ENCODE data around the gene DNAJB12.
"Not testable (repeated sequence)": the region's sequence is repeated elsewhere in the genome, so short reads cannot be mapped to it uniquely, and the experiment has no call there.

The DNAJB12 gene

GRCh38 chr10:72315611-72316385, 38.9 kb downstream of the DNAJB12 start:
- DNase-seq, result peak; percentile 11

DNA sequence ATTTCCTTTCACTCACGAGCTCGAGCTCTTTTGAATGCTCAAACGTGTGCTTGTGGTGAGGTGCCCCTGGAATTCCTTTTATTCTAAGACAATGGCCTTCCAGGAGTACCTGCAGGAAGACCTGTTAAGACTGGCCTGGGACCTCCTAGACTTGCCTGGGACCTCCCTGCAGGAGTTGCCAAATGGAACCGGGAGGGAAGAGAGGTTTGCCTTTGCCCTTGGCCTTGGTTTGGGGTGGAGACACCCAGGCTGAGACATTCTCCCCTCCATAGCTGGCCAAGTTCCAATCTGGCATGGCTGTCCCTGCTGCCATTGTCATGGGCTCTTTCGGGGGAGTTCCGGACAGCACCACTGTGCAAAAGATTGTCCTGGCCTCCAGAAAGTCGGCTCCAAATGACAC, 39.7 kb downstream of the DNAJB12 start:
- peak; percentile 8 for DNase-seq

DNA sequence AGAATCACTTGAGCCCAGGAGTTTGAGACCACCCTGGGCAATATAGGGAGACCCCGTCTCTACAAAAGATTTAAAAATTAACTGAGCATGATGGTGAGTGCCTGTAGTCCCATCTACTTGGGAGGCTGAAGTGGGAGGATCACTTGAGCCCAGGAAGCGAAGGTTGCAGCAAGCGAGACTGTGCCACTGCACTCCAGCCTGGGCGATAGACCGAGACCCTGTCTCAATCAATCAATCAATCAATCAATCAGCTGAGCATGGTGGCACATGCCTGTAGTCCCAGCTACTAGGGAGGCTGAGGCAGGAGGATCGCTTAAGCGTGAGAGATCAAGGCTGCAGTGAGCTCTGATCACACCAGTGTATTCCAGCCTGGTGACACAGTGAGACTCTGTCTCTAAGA, 40.5 kb downstream of the DNAJB12 start:
- DNase-seq, result peak; percentile 1

- DNase-seq, result no peak
Observed at GRCh38 chr10:72312865-72313391, 41.8 kb downstream of the DNAJB12 start.

DNA sequence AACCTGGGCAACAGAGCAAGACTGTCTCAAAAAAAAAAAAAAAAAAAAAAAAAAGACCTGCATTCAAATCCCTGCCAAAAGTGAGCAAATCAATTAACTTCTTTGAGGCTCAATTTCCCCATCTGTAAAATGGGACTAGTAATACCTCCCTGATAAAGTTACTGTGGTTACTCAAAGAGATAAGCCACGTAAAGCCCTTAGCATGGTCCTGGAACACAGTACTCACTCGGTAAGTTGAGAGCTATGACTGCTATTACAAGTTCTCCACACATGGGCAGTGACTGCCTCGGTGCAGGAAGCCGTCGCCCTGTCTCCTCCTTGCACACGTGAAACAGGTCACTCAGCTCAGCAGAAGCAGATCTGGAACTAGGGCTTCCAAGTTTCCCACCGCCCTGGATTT, 43.1 kb downstream of the DNAJB12 start:
- DNase-seq, result peak; percentile 56

- DNase-seq, result no peak
Observed at GRCh38 chr10:72310636-72311035, 44.1 kb downstream of the DNAJB12 start.

DNA sequence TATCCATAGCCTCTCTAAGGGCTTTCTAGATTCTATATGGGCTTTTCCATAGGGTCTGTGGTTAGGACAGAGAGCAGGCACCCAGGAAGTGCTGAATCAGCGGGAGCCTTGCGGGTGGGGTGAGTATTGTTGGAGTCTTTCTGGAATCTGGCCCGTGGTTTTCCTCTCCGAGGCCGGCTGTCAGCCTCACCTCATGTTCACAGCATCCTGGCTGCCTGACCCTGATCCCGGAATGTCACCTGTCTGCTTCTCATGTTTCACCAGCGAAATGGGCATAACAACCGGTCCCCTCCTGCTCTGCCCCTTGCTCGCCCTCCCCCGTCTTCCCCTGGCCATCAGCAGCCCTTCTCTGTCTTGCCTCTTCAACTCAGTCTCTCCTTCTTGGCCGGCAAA, 44.5 kb downstream of the DNAJB12 start:
- no peak for DNase-seq

DNA sequence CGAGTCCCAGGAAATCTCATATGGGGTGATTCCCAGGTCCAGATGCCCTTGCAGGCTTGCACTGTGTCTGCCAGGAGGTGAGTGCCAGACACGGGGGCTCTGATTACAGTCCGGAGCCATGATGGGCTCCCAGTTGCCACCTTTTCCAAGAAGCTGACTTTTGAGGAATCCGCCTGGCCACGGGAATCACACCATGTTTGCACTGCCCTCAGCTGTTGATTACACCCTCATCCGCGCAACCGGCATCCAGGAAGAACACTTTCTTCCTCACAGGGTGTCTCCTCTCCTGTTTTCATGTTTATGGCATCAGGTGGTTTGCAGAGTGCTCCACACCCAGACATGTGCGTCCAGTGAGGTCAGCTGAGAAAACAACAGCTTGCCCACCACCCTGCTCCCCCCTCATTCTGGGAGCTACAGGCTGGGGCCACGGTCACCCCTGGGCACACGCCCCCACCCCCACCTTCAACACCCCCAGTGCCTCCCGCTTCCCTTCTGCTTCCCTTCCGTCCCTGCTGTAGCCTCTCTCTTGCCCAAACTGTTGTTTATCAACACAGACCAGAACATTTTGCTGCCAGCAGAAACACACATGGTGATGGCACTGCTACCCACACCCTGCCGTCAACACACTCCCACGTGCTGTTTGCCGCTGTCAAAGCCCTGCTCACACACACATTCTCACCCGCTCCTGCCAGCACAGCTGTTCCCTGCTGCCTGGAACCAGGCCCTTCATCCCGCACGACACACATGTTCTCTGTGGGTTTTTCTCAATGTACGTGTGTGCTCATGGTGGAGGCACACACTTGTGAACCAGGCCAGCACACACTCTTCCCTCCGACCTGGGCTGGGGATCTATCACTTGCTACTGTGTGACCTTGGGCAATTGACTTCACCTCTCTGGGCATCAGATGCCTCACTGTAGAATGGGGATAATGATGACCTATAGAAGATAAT, 45.2 kb downstream of the DNAJB12 start:
- peak; percentile 32 for DNase-seq

DNA sequence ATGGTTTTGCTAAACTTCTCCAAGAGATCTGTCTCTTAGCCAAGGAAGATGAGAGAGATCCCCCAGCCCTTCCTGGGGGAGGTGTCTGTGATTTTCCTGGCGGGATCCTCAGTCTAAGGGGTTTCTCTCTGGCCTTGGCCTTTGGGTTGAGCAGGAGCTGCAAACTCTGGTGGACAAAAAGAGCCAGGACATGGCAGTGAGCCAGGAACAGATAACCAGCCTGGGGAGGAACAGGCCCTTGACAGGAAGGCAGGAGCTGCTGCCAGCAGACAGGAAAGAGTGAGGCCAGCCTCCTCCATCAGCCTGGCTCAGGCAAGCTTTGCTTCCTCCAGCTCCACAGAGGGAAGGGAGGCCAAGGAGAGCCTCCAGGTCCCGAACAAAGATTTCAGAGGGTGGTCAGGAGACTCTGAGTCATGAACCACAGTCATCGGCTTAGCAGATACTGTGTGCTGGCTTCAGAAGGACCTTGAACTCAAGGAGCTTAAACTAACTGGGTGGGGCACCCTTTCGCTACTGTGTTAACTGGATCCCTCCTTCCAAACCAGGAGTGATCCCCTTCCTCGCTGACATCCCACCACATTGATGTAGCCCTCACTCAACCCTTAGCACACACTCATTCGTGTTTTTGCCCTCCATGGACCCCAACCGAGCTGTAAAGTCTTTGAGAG, 46.3 kb downstream of the DNAJB12 start:
- DNase-seq, result peak; percentile 56

GRCh38 chr10:72307711-72308110, 47.0 kb downstream of the DNAJB12 start:
- DNase-seq, result not testable (repeated sequence)

- peak; percentile 5 for DNase-seq
Observed at GRCh38 chr10:72306215-72306760, 48.4 kb downstream of the DNAJB12 start.

DNA sequence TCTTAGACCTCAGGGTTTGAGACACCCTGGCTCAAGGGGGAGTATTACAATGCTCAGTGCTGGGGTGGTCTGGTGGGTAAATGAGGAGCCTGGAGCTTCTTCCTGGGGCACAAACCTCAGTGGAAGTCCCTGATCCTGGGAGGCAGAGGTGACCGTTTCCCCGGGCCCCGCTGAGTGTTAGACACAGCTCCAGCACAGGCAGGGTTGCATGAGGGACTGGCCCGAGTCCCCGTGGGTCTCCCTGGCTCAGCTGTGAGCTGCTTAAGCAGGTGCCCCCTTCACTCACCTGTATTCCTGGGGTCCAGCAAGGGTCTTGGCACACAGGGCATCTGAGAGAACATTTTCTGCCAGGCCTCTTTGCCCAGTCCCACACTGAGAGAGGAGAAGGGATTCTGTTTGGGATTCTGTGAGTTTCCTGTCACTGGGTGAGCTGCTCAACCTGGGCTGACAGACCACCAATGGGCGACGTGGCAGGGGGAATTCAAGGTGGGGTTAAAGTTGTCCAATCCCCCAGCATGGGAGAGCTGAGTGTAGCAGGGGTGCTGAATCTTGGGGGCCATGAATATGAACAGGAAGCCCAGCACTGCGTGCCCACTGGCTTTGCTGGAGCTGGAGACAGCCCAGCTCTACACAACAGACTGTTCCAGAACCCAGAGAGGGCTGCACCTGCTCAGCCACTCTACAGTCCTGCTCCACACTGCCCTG, 51.1 kb downstream of the DNAJB12 start:
- peak; percentile 1 for DNase-seq

GRCh38 chr10:72298592-72299519, 55.9 kb downstream of the DNAJB12 start:
- DNase-seq, result no peak

GRCh38 chr10:72297805-72298591, 56.7 kb downstream of the DNAJB12 start:
- DNase-seq, result peak; percentile 91

DNA sequence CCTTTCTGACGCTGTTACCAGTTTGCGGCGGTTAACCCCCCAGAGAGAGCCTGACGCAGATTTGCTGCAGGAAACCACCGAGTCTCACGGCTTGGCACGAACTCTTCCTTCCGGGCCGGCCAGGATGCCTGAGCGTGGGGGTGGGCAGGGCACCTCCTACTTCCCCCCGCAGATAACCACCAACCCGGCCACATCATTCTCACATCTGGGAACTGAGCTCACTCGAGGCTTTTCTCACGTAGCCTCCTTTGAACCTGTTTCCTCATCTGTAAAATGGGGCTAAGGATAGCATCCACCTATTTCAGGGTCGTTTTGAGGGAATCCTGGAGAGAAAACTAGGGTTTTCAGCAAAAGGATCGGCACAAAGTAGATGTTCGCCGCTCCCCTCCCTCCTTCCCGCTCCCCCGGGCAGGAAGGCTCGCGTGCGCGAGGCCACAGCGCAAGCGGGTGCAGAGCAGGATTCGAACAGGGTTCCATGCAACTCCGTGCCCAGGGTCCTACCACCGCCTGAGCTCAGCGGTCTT, 57.4 kb downstream of the DNAJB12 start:
- peak; percentile 96 for DNase-seq

DNA sequence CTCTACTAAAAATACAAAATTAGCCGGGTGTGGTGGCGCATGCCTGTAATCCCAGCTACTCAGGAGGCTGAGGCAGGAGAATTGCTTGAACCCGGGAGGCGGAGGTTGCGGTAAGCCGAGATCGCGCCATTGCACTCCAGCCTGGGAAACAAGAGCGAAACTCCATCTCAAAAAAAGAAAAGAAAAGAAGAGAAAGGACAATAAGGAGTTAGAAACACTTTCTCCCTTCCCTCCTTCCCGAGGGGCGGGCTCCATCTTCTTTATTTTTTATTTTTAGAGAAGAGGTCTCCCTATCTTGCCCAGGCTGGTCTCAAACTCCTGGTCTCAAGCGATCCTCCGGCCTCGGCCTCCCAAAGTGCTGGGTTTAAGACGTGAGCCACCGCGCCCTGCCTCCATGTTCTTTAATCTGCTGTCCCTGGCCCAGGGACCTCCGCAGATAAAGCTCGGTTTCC, 57.9 kb downstream of the DNAJB12 start:
- not testable (repeated sequence) for DNase-seq

DNA sequence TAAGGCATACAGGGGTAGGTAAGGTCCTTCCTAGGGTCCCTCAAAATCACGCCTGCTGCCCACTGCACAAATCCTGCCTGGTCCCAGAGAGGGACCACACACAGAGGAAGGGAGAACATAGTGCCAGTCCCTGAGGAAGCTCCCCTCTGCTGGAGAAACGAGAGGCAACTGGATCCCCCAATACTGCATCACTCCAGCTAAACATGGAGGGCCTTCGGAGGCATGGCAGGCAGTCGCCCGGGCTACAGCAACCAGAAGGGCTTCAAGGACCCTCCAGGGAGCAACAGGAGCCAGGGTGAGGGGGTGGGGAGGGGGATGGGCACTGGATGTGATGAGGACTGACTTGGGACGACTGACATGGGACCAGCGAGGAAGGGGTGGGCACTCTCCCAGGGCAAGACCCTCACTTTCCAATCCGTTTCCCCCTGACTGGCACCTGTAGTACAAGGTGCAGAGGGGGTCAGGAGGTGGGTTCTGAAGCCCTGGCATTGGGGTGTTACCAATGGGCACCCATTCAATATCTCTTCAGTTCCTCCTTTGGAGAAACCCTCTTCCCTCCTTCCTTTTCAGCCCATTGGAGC, 59.3 kb downstream of the DNAJB12 start:
- no peak for DNase-seq

- peak; percentile 51 for DNase-seq
Observed at GRCh38 chr10:72292223-72292691, 62.5 kb downstream of the DNAJB12 start.

DNA sequence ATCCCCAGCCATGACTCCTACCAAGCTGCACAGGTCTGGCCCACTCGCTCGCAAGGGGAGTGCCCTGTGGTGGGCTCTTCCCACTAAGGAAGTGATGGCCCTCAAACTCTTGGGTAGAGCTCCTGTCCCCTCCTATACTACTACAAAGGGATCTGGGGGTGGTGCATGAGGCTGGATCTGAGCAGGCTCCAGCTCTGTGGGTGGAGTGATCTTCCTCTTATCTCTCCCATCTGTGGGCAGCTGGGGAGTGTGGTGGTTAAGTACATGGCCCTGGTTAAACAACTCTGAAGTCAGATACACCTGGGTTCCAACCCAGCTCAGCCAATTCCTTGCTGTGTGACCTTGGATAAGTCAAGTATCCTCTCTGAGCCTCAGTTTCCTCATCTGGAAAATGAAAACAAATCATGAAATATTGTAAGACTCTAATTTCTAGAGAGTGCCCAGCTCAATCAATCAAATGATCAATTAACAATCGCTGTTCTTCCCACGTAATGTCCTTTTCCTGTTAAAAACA, 63.6 kb downstream of the DNAJB12 start:
- peak; percentile 52 for DNase-seq

Data from CD4-positive, alpha-beta T cell treated with Interleukin-6 for 4 hours (primary cell).